Activated effector memory CD4-positive, alpha-beta T cell treated with Interleukin-2 at 50 U/mL for 16 hours (primary cell): ENCODE data around the gene KIF17.
"Not testable (repeated sequence)": the region's sequence is repeated elsewhere in the genome, so short reads cannot be mapped to it uniquely, and the experiment has no call there.

Experiments
- DNase-seq: peaks from one replicate; pipeline ENCODE4 v3.0.0-alpha.2; 2020

KIF17 gene

DNA sequence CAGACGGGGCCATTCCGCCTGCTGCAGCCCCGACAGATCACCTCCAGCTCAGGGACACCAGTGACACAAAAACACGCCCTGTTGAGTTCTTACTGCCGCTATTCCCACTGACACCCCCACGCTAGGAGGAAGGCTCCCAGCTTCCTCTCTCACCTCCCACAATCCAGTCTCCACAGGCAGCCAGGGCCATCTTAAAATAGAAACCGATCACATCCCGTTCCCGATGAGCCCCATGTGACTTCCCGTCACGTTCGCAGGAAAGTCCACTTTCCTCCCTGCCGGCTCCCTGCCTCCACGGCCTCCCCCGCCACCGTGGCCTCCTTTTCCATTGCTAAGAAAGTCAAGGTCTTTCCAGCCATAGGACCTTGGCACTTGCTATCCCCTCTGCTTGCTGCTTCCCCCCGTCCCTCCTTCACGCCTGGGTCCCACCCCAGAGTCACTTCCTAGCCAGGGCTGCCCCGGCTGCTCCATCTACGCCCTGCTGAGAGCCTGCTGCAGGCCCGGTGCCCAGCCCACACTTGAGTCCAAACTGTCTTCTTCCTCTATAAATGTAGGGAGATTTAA lies 32.6 kb downstream of the KIF17 start:
- DNase-seq, result no peak

DNA sequence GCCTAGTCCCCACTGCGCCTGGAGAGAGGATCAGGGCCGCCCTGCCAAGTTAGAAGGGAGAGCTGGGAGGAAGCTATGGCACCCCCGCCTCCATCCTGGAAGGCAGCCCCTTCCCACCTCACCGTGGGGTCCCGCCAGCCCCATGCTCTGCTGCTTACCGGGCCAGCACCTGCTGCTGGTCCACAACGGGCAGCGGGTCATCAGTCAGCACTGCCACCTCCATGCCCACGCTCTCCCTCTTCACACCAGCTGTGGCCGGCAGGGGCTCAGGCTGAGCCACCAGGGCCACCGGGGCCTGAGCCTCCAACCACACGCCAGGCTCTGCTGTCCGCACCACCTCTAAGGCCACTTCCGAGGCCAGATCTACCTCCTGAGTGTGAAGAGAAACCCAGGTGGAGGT lies 33.2 kb downstream of the KIF17 start:
- DNase-seq, result no peak

DNA sequence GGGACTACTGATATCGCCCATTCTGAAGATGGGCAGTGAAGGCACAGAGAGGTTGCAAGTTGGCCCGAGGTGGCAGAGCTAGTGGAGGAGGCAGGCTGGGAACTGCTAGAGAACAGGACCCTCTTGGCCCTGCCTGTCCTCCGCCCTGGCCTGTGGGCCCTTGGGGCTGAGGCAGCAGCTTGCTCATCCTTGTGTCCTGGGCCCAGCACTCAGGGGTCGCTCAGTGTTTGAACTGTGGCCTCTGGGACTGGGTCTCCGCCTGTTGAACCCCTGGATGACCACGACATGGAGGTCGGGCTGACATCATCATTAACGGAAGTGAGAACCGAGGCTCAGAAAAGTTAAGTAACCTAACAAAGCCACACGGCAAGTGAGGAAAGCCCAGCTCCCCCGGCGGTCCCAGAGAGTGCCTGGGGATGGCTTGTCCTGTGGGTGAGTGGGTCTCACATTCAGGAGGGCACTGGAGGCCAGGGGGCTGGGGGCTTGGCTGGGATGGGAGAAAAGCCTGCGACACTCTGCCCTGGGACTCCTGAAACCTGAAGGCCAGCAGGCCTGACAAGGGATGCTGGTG lies 33.7 kb downstream of the KIF17 start:
- DNase-seq, result no peak

DNA sequence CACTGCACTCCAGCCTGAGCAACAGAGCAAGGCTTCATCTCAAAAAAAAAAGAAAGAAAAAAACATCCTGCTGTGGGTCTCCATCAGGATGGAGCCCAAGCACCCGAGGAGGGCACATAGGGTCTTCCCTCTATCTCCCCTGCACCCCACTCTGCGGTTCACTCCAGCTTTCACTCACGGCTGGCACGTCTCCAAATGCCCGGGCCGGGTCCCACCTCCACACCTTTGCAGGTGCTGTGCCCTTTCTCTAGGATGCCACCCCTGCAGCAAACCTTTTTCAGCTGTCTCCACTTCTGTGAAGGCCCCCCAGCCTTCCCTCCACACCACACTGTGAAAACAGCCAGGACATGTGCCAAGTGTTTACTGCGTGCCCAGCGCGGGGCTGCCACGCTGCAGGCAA lies 34.2 kb downstream of the KIF17 start:
- DNase-seq, result no peak

DNA sequence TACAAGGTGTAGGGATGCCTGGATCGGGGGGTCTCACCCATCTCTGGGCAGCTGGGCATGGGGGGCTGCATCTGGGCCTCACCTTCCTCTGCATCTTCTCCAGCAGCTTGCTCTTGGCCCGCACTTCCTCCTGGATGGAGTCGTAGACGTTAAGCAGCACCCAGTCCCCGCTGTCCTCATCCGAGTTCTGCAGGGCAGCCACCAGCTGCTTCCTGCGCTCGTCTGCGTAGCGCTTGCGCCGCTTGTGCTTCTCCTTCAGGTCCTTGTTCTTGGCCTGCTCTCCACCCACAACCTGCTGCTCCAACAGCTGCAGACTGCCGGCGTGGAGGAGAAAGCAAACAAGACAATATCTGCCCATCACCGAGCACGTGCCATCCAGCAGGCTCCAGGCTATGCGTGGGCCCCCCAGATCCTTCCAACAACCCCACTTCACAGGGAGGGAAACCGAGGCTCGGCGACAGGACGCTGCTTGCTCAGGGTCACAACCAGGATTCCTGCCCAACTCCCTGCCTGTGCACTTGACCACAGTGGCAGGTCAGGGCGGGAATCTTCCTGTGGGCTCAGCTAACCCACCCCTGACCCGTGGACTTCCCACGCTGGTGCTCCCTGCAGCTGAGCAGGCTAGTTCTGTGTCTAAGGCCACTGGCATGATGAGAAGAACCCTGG lies 35.1 kb downstream of the KIF17 start:
- no peak for DNase-seq

DNA sequence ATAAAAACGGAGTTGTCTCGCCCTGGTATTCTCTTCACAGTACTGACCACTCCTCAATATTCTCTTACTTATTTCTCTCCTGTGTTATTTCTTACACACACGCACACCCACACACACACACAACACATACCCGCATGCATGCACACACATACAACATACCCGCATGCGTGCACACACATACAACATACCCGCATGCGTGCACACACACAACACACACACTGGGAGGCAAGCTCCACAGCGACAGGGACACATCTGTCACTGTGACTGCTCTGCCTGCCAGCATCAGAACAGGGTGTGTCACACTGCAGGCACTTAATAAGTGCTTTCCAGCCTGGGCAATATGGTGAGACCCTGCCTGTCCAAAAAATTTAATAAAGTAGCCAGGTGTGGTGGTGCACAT lies 35.8 kb downstream of the KIF17 start:
- DNase-seq, result no peak

DNA sequence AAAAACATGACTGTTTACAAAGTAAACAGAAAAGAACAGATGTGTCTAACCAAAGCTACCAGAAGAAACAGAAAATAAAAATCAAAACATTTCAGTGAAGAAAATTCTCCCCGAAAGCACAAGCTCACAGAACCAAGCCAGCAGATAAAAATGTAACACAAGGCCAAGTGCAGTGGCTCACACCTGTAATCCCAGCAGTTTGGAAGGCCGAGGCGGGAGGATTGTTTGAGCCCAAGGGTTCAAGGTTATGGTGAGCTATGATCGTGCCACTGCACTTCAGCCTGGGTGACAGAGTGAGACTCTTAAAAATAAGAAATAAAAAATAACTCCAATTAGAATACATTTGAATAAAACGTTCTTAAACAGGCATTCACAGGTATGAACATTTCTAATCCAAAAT lies 37.5 kb downstream of the KIF17 start:
- no peak for DNase-seq

DNA sequence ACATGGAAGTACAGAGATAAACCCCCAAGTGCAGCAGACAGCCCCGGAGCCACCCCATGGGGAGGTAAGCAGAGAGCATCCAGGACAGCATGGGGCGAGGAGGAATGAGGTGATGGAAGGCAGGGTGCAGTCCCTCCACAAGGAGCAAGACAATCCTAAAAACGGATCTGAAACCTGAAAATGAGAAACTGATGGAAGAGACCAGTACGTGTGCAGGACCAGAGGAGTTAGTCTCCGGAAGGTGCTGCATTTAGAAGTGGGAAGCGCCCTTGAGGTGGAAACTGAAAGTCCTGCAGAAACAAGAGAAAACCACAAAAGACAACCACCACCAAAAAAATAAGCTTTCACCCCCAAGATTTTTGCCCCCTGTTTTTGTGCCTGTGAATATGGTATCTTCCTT lies 39.2 kb downstream of the KIF17 start:
- no peak for DNase-seq

DNA sequence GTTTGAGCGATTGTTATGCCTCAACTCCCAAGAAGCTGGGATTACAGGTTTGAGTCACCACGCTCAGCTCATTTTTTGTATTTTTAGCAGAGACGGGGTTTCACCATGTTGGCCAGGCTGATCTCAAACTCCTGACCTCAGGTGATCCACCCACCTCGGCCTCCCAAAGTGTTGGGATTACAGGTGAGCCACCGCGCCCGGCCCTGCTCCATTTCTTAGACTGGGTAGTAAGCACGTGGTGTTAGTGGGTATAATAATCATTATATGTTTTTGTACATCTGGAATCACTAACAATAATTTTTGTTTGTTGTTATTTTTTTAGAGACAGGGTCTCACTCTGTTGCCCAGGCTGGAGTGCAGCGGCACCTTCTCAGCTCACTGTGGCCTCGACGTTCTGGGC lies 44.2 kb downstream of the KIF17 start:
- DNase-seq, result not testable (repeated sequence)

DNA sequence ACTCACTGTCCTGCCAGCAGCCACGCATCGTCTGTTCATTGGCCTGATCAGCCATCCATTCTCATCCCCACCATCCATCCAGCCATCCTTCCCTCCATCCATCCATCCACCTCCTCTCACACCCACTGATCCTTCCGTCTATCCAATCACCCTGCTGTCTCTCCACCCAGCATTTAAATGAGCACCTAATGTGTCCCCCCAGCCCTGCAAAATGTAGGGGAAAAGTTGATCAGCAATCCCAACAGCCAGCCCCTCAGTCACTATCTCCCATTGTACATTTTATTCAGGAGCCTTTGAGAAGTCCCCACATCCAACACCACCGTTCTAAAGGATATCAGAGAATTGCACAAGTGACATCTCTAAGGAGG lies 45.6 kb downstream of the KIF17 start:
- DNase-seq, result no peak

DNA sequence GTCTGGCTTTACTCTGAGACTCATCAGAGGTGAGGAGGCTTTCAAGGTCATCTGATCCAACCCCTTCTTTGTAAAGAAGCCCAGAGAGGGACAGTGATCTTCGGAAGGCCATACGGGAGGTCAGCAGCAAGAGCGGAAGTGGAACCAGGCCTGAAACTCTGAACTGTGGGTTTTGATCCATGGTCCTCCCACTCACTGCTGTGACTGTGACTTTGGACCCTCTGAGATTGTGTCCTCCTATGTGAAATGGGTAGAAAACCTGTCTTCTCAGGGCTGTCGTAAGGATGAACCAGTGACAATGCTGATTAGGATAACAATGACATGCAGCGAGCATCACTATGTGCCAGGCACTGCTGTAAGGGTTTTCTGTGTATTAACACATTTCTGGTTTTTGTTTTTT lies 46.9 kb downstream of the KIF17 start:
- DNase-seq, result no peak

DNA sequence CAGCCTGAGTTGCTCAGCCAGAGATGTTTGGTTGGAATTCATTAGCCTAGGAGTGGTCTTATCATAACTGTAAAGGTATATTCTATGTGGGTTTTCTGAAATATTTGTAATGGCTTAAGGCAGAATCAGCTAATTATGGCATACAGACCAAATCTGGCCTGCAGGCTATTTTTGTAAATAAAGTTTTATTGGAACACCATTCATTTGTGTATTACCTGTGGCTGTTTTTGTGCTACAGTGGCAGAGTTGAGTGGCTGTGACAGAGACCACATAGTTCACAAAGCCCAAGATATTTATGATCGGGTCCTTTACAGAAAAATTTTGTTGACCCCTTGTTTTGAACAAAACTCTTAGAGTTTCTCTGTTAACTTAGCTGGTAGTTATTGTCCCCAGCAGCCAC lies 49.2 kb downstream of the KIF17 start:
- no peak for DNase-seq

DNA sequence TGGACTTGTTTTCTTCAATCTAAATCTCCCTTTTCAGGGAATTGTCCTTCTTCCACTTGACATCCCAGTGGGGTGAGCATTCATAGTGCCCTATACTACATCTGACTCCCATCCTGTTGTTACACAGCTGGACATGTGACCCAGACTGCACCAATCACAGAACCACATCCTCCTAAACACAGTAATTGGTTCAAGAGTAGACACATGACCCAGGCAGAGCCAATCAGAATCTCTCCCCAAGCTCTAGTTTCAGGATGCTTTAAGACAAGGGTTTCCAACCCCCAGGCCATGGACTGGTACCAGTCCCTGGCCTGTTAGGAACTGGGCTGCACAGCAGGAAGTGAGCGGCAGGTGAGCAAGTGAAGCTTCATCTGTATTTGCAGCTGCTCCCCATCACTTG lies 51.0 kb downstream of the KIF17 start:
- DNase-seq, result no peak

DNA sequence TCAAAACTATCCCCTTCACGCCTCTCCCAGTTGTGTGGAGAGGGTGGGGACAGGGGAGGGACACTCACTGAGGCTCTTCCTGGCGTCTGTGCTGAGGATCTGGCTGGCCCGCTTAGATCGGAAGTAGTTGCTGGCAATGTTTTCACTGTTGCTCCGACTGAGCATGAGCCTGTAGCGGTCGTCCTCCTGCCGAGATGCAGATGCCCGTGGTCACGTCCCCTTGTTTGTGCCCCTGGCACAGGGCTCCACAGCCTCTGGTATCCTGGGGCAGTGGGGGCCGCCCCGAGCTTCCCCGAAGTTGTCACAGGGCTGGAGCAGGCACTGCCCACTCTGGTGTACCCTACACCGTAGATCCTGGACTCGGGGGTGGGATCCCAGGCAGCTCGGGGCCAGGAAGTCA lies 51.7 kb downstream of the KIF17 start:
- no peak for DNase-seq

DNA sequence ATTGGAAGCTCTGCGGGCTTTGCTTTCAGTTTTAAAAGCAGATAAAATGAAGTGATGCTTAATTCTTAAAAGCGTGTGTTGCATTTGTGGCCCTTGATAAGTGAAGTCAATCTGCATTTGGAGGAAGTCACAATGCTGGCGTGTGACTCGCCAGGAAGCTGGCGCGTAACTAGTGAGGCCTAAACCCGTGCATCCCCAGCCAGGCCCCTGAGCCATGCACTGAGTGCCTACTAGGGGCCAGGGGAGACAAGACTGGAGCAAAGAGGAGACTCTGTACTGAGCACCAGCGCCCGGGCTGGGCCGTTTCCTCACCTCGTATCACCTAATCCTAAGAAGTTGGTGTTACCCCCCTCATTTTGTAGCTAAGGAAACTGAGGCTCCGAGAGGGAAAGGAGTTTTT lies 52.1 kb downstream of the KIF17 start:
- DNase-seq, result no peak

DNA sequence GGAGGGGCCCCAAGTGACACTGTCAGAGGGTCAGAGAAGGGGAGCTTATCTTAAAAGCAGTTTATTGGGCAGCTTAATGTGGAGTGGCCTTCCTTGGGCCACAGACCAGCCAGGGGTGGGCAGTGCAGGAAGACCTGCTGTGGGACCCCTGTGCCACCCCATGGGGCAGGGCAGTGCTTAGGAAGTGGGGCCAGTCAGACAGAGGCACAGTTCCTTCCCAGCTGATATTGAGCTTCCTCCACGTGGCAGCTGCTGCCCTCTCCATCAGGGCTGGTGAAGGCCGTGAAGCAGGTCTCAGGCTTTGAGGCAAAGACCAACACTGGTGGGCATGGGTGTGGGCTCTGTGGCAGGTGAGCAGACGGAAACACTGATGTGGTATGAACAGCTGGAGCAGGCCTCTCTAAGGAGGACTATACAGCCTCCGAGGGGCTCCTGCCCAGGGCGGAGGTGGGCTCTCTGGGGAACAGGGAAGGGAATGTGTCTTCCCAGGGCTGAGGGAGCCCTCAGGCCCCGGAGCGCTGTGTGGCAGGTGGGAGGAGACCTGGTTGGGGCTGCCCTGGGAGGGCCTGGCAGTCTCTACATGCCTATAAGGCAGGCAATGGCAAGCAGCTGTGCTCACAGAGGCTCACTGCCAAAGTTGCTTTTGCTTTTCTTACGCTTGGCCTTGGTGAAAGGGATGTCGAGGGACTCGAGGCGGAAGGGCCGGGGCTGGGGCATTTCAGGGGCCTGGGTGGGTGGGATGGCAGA lies 53.7 kb downstream of the KIF17 start:
- no peak for DNase-seq

DNA sequence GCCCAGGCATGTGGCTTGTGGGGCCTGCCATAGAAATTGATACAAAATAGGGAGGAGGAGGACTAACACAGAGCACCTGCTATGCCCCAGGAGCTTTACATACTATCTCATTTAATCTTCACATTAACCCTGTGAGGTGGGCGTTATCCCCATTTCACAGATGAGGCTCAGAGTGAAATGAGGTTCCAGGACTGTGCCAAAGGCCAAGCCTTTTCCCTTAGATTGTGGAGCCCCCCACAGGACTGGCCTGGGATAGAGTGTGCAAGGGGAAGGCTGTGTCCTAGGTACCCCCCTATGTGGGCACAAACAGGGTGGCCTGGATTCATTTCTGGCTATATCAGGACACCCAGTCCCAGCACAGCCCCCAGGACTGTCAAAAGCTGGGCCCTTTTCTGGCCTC lies 54.4 kb downstream of the KIF17 start:
- no peak for DNase-seq

DNA sequence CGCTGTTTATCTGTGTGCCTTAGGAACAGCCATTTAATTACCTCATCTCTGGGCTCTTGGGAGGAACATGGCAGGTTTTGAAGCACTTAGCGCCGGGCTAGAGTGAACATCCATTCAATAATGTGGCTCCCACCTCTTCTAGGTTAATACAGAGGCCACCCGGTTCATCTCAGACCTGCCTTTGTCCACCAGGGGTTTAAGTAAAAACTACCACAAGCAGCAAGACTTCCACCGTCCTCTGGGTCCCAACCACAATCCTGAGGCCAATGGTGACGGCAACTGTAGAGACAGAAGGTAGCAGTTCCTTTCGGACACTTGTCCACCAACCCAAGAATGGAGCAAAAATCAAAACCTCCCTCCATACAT lies 55.7 kb downstream of the KIF17 start:
- DNase-seq, result no peak

DNA sequence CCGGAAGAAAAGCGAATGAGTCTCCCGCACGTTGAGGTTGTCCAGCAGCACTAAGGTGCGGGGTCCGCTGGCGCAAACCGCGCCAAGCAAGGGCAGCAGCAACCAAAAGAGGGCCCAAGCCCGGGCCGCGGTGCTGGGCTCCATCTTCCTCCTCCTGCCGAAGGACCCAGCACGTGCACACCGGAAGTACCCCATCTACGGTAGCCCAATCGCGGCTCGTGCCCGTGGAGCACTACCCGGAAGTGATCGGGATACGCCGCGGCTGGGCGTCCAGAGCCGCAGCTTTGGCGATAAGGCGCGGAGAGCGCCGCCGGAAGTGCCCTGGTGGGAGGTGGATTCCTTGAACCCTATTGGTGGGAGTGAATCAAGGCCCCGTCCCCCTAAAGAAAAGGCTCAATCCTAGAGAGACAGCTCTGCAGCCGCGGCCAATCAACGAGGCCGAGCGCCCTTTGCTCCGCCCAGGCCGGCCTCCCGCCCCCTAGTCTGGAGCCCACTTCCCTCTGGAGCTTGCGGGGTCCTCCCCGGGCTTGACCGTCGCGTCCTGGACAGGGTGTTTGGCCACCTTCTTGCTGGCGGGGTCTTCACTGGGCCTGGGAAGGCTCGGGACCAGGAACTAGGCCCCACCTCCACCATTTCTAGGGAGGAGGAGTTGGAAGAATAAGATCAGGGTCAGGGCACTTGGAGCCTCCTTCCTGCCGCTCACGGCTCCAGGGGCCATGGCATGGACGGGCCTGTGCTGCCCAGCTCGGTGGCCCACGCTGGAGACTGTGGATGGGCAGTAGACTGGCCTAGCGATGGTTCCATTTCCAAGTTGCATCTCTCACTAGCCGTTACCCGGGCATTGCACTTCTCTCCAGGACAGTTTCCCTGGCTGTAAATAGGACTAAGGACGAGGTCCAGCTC lies 56.3 kb downstream of the KIF17 start, which contains the start of gene DDOST:
TSS of gene DDOST (minus strand) at position 163 of the 903 bp plus-strand sequence. CDS start at position 144, 19 bp downstream.
- peak; percentile 93 for DNase-seq

DNA sequence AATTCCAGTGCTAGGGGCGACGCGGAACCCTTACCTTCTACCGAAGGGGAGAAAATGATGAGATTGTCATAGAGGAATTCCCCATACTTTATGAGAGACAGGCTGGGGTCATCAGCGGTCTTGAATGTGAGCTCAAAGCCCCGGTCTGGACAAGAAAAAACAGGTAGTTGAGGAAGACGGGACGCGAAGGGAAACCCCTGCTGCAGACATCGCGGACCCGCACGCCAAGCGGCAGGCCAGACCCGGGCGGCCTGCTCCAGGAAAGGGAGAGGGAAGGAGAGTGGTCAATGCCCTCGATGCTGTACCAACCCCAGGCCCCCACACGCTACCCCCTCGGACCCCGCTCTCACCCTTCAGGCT lies 57.0 kb downstream of the KIF17 start:
- no peak for DNase-seq

DNA sequence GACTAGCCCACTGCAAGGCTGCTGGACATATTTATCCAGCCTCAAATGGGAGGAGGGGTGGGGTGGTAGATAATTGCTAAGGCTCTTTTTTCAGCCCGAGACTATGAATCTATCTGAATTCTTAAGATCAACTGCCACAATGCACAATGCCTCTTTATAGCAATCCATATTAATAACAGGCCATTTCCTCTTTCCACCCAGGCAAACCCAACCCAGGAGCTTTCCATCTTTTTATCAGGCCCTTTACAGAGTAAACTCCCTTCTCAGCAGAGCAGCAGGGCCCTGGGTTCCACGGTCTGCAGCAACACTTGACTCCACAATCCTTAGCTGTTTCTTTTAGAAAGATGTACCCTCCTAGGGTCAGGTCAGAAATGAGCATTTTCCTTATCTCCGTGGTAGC lies 57.4 kb downstream of the KIF17 start:
- no peak for DNase-seq

DNA sequence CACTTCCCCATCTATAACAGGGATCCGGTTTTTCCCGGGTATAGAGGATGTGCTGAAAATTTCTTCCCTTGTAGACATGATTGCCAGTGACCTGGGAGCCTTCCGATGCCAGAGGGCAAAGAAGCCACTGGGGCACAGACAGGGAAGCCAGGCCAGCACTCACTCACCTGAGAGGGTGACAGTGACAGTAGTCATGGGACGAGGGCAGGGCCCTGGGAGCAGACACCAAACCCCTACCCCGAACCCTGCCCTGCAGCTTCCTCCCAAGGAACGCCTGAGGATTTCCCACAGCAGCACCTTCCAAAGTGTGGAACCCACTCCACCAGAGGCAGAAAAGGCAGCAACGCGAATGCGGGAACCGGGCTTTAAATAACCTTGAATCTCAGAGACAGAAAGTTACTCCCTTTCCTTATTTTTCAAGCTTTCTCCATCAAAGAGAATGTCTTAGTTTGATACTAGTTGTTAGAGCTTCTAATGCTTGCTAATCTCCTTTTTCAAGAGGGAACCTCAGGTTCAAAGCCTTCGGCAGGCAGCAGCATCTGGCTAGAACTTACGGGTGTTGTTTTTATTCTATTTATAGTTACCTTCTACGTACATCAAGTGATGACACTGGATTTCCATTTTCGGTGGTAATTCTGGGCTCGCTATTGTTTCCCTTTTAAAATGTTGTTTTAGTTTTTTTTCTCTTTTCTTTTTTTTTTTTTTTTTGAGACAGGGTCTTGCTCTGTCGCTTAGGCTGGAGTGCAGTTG lies 59.5 kb downstream of the KIF17 start:
- no peak for DNase-seq

DNA sequence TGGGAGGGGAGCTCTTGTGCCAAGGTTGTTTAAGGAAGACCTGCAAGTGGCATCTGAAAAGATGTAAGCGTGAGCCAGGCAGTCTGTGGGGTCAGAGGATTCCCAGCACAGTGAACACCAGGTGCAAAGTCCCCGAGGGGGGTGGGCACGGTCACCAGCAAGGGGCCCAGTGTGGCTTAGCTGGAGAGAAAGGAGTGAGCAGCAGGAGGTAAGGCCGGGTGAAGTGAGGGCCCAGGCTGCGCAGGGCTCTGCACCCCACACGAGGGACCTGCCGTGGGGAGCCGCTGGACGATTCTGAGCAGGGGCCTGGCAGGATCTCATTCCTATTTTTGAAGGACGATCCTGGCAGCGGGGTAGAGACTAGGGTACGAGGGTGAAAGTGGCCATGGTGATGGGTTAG lies 60.8 kb downstream of the KIF17 start:
- no peak for DNase-seq
